HEK293T (cell line): Measurements from ENCODE around the gene SH3GL3.

Source experiments
- CTCF ChIA-PET: fragments of 350-600 bp; formaldehyde crosslinking; extraction: SDS; loops from one replicate; lab custom pipeline; 2021; ENCODE audit warnings: antibody characterized with exemption, inconsistent platforms; lab: Yijun Ruan, JAX
- POLR2A ChIA-PET: fragments of 350-600 bp; formaldehyde crosslinking; extraction: SDS; loops from one replicate; lab custom pipeline; 2020; ENCODE audit warnings: antibody characterized with exemption, inconsistent platforms; lab: Yijun Ruan, JAX
- DNase-seq: peaks from one replicate; pipeline ENCODE4 v3.0.0; 2012; ENCODE audit warnings: mixed read lengths; ENCODE audit errors: extremely low spot score
- ARNT ChIP-seq: fragments of 450-650 bp; IDR thresholded peaks from 2 replicates; pipeline ENCODE4 v1.6.1; 2017; ENCODE audit warnings: mild to moderate bottlenecking
- BHLHE40 ChIP-seq: fragments of 450-650 bp; IDR thresholded peaks from 2 replicates; pipeline ENCODE4 v1.6.1; 2016; ENCODE audit warnings: mild to moderate bottlenecking, moderate library complexity, borderline replicate concordance
- CTBP1 ChIP-seq: fragments of 450-650 bp; IDR thresholded peaks from 2 replicates; pipeline ENCODE4 v1.6.1; 2016; ENCODE audit warnings: borderline replicate concordance
- ELF4 ChIP-seq: fragments of 450-650 bp; IDR thresholded peaks from 2 replicates; pipeline ENCODE4 v1.6.1; 2017; ENCODE audit warnings: antibody characterized with exemption
- FOXA1 ChIP-seq: fragments of 450-650 bp; IDR thresholded peaks from 2 replicates; pipeline ENCODE4 v1.6.1; 2016; ENCODE audit warnings: mild to moderate bottlenecking
- FOXK2 ChIP-seq: fragments of 450-650 bp; IDR thresholded peaks from 2 replicates; pipeline ENCODE4 v1.6.1; 2016; ENCODE audit warnings: mild to moderate bottlenecking
- FOXM1 ChIP-seq: fragments of 450-650 bp; IDR thresholded peaks from 2 replicates; pipeline ENCODE4 v1.6.1; 2017; ENCODE audit warnings: mild to moderate bottlenecking, borderline replicate concordance
- HDGF ChIP-seq: fragments of 450-650 bp; IDR thresholded peaks from 2 replicates; pipeline ENCODE4 v1.6.1; 2017; ENCODE audit warnings: antibody characterized with exemption, borderline replicate concordance
- L3MBTL2 ChIP-seq: fragments of 450-650 bp; conservative IDR thresholded peaks from 2 replicates; pipeline ENCODE4 v1.6.1; 2016; ENCODE audit warnings: mild to moderate bottlenecking
- LEF1 ChIP-seq: fragments of 450-650 bp; IDR thresholded peaks from 2 replicates; pipeline ENCODE4 v1.6.1; 2017; ENCODE audit warnings: mild to moderate bottlenecking, borderline replicate concordance
- NFRKB ChIP-seq: fragments of 450-650 bp; IDR thresholded peaks from 2 replicates; pipeline ENCODE4 v1.6.1; 2016; ENCODE audit warnings: mild to moderate bottlenecking, moderate library complexity
- SP1 ChIP-seq: fragments of 450-650 bp; IDR thresholded peaks from 2 replicates; pipeline ENCODE4 v1.6.1; 2017
- SUZ12 ChIP-seq: fragments of 450-650 bp; IDR thresholded peaks from 2 replicates; pipeline ENCODE4 v1.6.1; 2016; ENCODE audit warnings: mild to moderate bottlenecking
- TARDBP ChIP-seq: fragments of 450-650 bp; IDR thresholded peaks from 2 replicates; pipeline ENCODE4 v1.6.1; 2016
- ZNF384 ChIP-seq: fragments of 450-650 bp; IDR thresholded peaks from 2 replicates; pipeline ENCODE4 v1.6.1; 2016
- TF ChIP-seq, protein P1 (sequence below): fragments of 450-650 bp; IDR thresholded peaks from 2 replicates; pipeline ENCODE4 v1.6.1; 2016

SH3GL3 gene

DNA sequence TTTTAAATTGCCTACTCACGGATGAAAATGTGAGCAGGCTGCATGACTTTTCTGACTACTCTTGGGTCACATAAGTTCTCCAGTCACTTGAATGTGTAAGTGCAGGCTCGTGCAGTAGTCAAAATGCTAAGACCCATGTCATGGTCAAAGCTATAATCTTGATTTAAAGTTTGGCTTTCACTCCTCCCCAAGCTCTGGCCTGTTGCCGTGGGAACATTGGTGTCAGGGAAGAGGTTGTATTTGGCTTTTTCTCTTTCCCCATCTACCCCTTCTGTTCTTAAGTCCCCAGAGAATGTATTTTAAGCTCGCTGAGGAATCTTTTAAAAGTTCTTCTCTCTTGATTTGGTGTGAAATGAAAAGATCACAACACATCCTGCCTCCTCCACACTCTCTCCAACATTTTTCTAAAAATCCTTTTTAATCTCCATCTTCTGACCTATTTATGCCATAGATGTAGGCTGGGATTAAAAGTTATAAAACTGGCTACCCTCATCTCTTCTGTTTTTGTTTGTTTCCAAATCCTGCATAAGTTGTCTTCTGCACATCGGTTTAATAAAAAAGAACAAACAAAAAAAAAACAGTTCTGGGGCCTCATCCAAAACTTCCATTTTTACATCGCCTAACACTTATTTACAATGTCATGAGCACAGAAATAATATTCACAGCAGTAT, 145.4 kb downstream of the SH3GL3 start:
- DNase-seq: no peak
- TF ChIP-seq HDGF (no peak), NFRKB (no peak), FOXM1 (no peak)
- TF ChIP-seq, protein P1, sequence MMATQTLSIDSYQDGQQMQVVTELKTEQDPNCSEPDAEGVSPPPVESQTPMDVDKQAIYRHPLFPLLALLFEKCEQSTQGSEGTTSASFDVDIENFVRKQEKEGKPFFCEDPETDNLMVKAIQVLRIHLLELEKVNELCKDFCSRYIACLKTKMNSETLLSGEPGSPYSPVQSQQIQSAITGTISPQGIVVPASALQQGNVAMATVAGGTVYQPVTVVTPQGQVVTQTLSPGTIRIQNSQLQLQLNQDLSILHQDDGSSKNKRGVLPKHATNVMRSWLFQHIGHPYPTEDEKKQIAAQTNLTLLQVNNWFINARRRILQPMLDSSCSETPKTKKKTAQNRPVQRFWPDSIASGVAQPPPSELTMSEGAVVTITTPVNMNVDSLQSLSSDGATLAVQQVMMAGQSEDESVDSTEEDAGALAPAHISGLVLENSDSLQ: no peak
- CTCF ChIA-PET: no interaction called here
- POLR2A ChIA-PET: no interaction called here

DNA sequence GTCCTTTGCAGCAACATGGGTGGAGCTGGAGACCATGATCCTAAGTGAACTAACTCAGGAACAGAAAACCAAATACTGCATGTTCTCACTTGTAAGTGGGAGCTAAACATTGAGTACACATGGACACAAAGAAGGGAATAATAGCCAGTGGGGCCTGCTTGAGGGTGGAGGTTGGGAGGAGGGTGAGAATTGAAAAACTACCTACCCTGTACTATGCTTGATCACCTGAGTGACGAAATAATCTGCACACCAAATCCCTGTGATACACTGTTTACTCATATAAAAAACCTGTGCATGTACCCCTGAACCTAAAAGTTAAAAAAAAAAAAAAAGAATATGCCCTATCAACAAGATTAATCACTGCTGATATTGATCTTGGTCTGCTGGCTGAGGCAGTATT, 148.1 kb downstream of the SH3GL3 start:
- TF ChIP-seq SUZ12: no peak
- no peak for TF ChIP-seq FOXM1
- no peak for TF ChIP-seq HDGF
- TF ChIP-seq ARNT: no peak
- no peak for TF ChIP-seq FOXA1
- no peak for TF ChIP-seq BHLHE40
- TF ChIP-seq, protein P1: no peak
- no peak for TF ChIP-seq LEF1
- no peak for TF ChIP-seq L3MBTL2
- no peak for TF ChIP-seq NFRKB
- TF ChIP-seq CTBP1: no peak
- TF ChIP-seq TARDBP: no peak
- TF ChIP-seq ELF4: no peak
- TF ChIP-seq FOXK2: no peak
- no peak for TF ChIP-seq ZNF384
- DNase-seq: no peak
- ChIA-PET CTCF (no interaction called here), POLR2A (no interaction called here)

DNA sequence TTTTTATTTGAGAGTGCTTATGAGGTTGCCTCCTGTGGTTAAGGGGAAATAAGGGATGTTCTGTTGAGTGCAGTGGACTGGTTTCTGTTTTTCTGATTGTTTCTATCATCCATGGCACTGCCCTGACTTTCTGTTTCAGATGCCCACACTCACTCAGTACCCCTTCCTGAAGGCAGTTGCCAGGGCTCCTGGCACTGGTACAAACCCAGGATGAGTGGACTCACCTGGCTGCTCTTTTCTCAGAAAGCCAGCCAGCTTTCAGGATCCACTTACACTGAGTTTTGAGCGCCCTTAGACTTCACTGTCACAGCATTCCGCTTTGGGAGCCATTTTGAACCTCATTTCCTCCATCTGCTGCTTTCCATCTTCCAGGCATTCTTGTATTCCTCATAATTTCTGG, 150.9 kb downstream of the SH3GL3 start:
- TF ChIP-seq BHLHE40: no peak
- no peak for TF ChIP-seq ARNT
- no peak for TF ChIP-seq SP1
- TF ChIP-seq CTBP1: no peak
- no peak for TF ChIP-seq NFRKB
- no peak for TF ChIP-seq FOXK2
- TF ChIP-seq ZNF384: no peak
- no peak for TF ChIP-seq ELF4
- no peak for TF ChIP-seq LEF1
- TF ChIP-seq L3MBTL2: no peak
- TF ChIP-seq TARDBP: no peak
- TF ChIP-seq FOXA1: no peak
- TF ChIP-seq, protein P1: no peak
- TF ChIP-seq SUZ12: no peak
- ChIA-PET POLR2A (no interaction called here), CTCF (no interaction called here)
- no peak for DNase-seq

DNA sequence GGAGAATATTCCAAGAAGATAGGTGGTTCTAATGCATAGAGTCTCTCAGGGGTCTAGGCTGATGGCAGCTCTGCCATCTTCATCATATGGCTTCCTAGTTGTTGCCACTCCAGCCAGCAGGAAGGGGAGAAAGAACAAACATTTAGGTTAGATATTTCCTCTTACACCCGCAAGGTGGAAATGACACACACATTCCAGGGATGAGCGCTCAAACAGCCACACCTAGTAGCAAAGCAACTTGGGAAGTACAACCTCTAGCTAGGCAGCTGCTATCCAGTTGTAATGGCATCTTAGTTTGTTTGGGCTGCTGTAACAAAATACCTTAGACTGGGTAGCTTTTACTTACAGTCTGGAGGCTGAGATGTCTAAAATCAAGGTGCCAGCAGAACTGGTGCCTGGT, 154.9 kb downstream of the SH3GL3 start:
- DNase-seq: no peak
- POLR2A ChIA-PET: no interaction called here
- CTCF ChIA-PET: no interaction called here
- no peak for TF ChIP-seq CTBP1
- no peak for TF ChIP-seq FOXA1
- no peak for TF ChIP-seq ZNF384
- no peak for TF ChIP-seq BHLHE40
- no peak for TF ChIP-seq NFRKB
- TF ChIP-seq FOXK2: no peak
- TF ChIP-seq ELF4: no peak
- no peak for TF ChIP-seq ARNT
- TF ChIP-seq TARDBP: no peak
- TF ChIP-seq SUZ12: no peak
- TF ChIP-seq SP1: no peak
- TF ChIP-seq, protein P1: no peak
- no peak for TF ChIP-seq HDGF
- TF ChIP-seq L3MBTL2: no peak
- no peak for TF ChIP-seq FOXM1
- no peak for TF ChIP-seq LEF1

DNA sequence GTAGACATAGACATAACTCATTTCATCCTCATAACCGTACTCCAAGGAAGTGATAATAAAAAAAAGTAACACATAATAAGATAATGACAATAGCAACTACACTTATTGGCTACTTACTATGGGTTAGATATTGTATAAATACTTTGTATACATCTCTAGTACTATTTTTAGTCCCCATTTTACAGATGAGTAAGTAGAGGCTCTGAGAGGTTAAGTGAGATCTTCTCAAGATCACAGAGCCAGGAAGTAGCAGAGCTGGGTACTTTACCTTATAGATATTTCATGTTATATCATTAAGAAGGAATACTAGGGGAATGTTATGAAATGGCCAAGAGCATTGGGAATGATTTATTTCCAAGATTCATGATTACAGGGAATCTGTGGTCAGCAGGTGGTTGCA, 157.4 kb downstream of the SH3GL3 start:
- TF ChIP-seq L3MBTL2 (no peak), LEF1 (no peak), SUZ12 (no peak), BHLHE40 (no peak), CTBP1 (no peak), ELF4 (no peak), ZNF384 (no peak), SP1 (no peak), FOXM1 (no peak), HDGF (no peak)
- CTCF ChIA-PET: interaction anchor here (1.0 kb wide), 1 partner anchor 168 kb away, joined by 3 read pairs; no protein-coding TSS in a partner anchor
- no peak for DNase-seq
- POLR2A ChIA-PET: interaction anchor here (1.1 kb wide), 1 partner anchor 16 kb away, joined by 3 read pairs; no protein-coding TSS in a partner anchor
